ENCODE results near the gene OR52A5. TPM values are rescaled to one million over a fixed set of nuclear protein-coding genes. Genes with fewer than 3 reads are reported as not detected.

Gene OR52A5
- total and polyA plus RNA-seq, 4 donors = not detected

DNA sequence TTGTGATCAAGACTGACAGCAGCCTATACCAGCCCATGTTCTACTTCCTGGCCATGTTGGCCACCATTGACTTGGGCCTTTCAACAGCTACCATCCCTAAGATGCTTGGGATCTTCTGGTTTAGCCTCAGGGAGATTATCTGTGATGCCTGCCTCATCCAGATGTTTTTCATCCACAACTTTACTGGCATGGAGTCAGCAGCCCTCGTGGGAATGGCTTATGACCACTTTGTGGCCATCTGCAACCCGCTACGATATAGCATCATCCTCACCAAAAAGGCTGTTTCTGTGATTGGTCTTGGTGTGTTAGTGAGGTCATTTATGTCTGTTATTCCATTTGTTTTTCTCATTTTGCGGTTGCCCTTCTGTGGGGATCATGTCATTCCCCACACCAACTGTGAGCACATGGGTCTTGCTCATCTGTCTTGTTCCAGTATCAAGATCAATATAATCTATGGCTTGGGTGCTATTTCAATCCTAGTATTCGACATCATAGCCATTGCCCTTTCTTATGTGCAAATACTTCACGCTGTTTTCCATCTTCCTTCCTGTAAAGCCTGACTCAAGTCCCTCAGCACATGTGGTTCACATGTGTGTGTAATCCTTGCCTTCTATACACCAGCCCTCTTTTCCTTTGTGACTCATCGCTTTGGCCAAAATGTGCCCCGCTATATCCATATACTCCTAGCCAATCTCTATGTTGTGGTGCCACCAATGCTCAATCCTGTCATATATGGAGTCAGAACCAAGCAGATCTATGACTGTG, 45.2 kb downstream of the OR52A5 start:
- no peak for DNase-seq
- no peak for ATAC-seq (ENCODE audit: low FRiP score)
- no peaks in the 10 kb centered on the region for H3K9me3 ChIP-seq (ENCODE audit: control insufficient read depth, low read length)
- intact Hi-C loops (cut with DNase I) = no loop called here
- no peak overlapping the region for H3K4me3 ChIP-seq (ENCODE audit: low read length in 2 of 2)
- no peaks in the 10 kb centered on the region for H3K36me3 ChIP-seq (ENCODE audit: control insufficient read depth in 1 of 2, insufficient read depth in 2 of 2, low read length in 1 of 2)
- H3K27me3 ChIP-seq (ENCODE audit: control insufficient read depth in 1 of 2, insufficient read depth in 2 of 2, low read length in 1 of 2) = no peaks in the 10 kb centered on the region
- H3K4me1 ChIP-seq (ENCODE audit: control insufficient read depth in 1 of 2, insufficient read depth in 2 of 2, low read length in 2 of 2) = no peaks in the 10 kb centered on the region
- WGBS, 2 donors = 71 to 81% methylated on average over 8 of the region's 8 CpGs
- no peak overlapping the region for H3K27ac ChIP-seq (ENCODE audit: low read depth in 1 of 2, low read length in 2 of 2)

DNA sequence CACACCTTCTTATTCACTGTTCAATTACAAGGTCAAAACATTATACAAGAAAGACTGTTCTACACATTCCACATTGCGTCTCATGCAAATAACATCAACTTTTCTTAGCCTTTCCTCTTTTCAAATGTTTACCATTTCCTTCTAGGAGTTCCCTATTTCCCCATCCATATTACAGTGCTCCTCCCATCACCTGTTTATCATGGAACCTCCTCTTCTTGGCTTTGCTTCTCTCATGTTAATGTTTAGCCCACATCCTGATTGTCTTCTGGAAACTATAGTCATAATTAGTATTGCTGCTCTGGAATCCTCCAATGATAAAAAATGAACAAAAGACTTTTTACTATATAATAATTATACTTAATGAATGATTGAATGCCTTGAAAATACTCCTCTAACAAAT, 47.5 kb downstream of the OR52A5 start:
- no peaks in the 10 kb centered on the region for H3K27me3 ChIP-seq (ENCODE audit: control insufficient read depth in 1 of 2, insufficient read depth in 2 of 2, low read length in 1 of 2)
- H3K9me3 ChIP-seq (ENCODE audit: control insufficient read depth, low read length) = no peaks in the 10 kb centered on the region
- 80 to 96% methylated on average over 1 of the region's 1 CpG for WGBS, 2 donors
- DNase-seq (no peak), ATAC-seq (ENCODE audit: low FRiP score) (no peak)
- no peaks in the 10 kb centered on the region for H3K4me1 ChIP-seq (ENCODE audit: control insufficient read depth in 1 of 2, insufficient read depth in 2 of 2, low read length in 2 of 2)
- no peaks in the 10 kb centered on the region for H3K36me3 ChIP-seq (ENCODE audit: control insufficient read depth in 1 of 2, insufficient read depth in 2 of 2, low read length in 1 of 2)
- no peak overlapping the region for H3K4me3 ChIP-seq (ENCODE audit: low read length in 2 of 2)
- intact Hi-C loops (cut with DNase I) = no loop called here
- H3K27ac ChIP-seq (ENCODE audit: low read depth in 1 of 2, low read length in 2 of 2) = no peak overlapping the region

- ATAC-seq (ENCODE audit: low FRiP score) (no peak), DNase-seq (no peak)
- Histone ChIP-seq H3K27me3 (ENCODE audit: control insufficient read depth in 1 of 2, insufficient read depth in 2 of 2, low read length in 1 of 2) (no peaks in the 10 kb centered on the region), H3K27ac (ENCODE audit: low read depth in 1 of 2, low read length in 2 of 2) (no peak overlapping the region), H3K4me3 (ENCODE audit: low read length in 2 of 2) (no peak overlapping the region), H3K4me1 (ENCODE audit: control insufficient read depth in 1 of 2, insufficient read depth in 2 of 2, low read length in 2 of 2) (no peaks in the 10 kb centered on the region), H3K36me3 (ENCODE audit: control insufficient read depth in 1 of 2, insufficient read depth in 2 of 2, low read length in 1 of 2) (no peaks in the 10 kb centered on the region), H3K9me3 (ENCODE audit: control insufficient read depth, low read length) (no peaks in the 10 kb centered on the region)
- intact Hi-C loops (cut with DNase I) = no loop called here
Measured at GRCh38 chr11:5088556-5088955, 49.6 kb downstream of the OR52A5 start.

GRCh38 chr11:5083602-5084001, 54.6 kb downstream of the OR52A5 start:
- H3K4me3 ChIP-seq (ENCODE audit: low read length in 2 of 2) = no peak overlapping the region
- H3K9me3 ChIP-seq (ENCODE audit: control insufficient read depth, low read length) = no peaks in the 10 kb centered on the region
- no peaks in the 10 kb centered on the region for H3K27me3 ChIP-seq (ENCODE audit: control insufficient read depth in 1 of 2, insufficient read depth in 2 of 2, low read length in 1 of 2)
- H3K36me3 ChIP-seq (ENCODE audit: control insufficient read depth in 1 of 2, insufficient read depth in 2 of 2, low read length in 1 of 2) = no peaks in the 10 kb centered on the region
- DNase-seq (no peak), ATAC-seq (ENCODE audit: low FRiP score) (no peak)
- intact Hi-C loops (cut with DNase I) = no loop called here
- H3K27ac ChIP-seq (ENCODE audit: low read depth in 1 of 2, low read length in 2 of 2) = no peak overlapping the region
- no peaks in the 10 kb centered on the region for H3K4me1 ChIP-seq (ENCODE audit: control insufficient read depth in 1 of 2, insufficient read depth in 2 of 2, low read length in 2 of 2)

- DNase-seq (no peak), ATAC-seq (ENCODE audit: low FRiP score) (no peak)
- Histone ChIP-seq H3K27ac (ENCODE audit: low read depth in 1 of 2, low read length in 2 of 2) (no peak overlapping the region), H3K36me3 (ENCODE audit: control insufficient read depth in 1 of 2, insufficient read depth in 2 of 2, low read length in 1 of 2) (no peaks in the 10 kb centered on the region), H3K4me3 (ENCODE audit: low read length in 2 of 2) (no peak overlapping the region), H3K9me3 (ENCODE audit: control insufficient read depth, low read length) (no peaks in the 10 kb centered on the region), H3K4me1 (ENCODE audit: control insufficient read depth in 1 of 2, insufficient read depth in 2 of 2, low read length in 2 of 2) (no peaks in the 10 kb centered on the region), H3K27me3 (ENCODE audit: control insufficient read depth in 1 of 2, insufficient read depth in 2 of 2, low read length in 1 of 2) (no peaks in the 10 kb centered on the region)
- WGBS, 2 donors = 63 to 67% methylated on average over 2 of the region's 2 CpGs
- intact Hi-C loops (cut with DNase I) = no loop called here
Measured at GRCh38 chr11:5081405-5081804, 56.8 kb downstream of the OR52A5 start.

Other genes starting within 250 kb of the OR52A5 start
- gene OR51A7, start 234.6 kb downstream of the OR52A5 start, total RNA-seq = not detected
- not detected for gene OR51A7, start 234.6 kb downstream of the OR52A5 start, polyA plus RNA-seq
- not detected for gene OR51G2, start 219.0 kb downstream of the OR52A5 start, total RNA-seq
- gene OR51G2, start 219.0 kb downstream of the OR52A5 start, polyA plus RNA-seq = not detected
- gene OR51G1, start 214.0 kb downstream of the OR52A5 start, total RNA-seq = not detected
- not detected for gene OR51G1, start 214.0 kb downstream of the OR52A5 start, polyA plus RNA-seq
- gene OR51A4, start 190.8 kb downstream of the OR52A5 start, total RNA-seq = not detected
- not detected for gene OR51A4, start 190.8 kb downstream of the OR52A5 start, polyA plus RNA-seq
- gene OR51A2, start 182.6 kb downstream of the OR52A5 start, total RNA-seq = not detected
- gene OR51A2, start 182.6 kb downstream of the OR52A5 start, polyA plus RNA-seq = not detected
- gene OR51L1, start 143.5 kb downstream of the OR52A5 start, total RNA-seq = not detected
- gene OR51L1, start 143.5 kb downstream of the OR52A5 start, polyA plus RNA-seq = not detected
- gene OR52J3, start 91.8 kb downstream of the OR52A5 start, total RNA-seq = not detected
- gene OR52J3, start 91.8 kb downstream of the OR52A5 start, polyA plus RNA-seq = not detected
- gene OR52E2, start 78.7 kb downstream of the OR52A5 start, total RNA-seq = not detected
- gene OR52E2, start 78.7 kb downstream of the OR52A5 start, polyA plus RNA-seq = not detected
- not detected for gene OR52E1, start 68.8 kb downstream of the OR52A5 start, total RNA-seq
- not detected for gene OR52E1, start 68.8 kb downstream of the OR52A5 start, polyA plus RNA-seq
- gene OR52A1, start 16.4 kb upstream of the OR52A5 start, total RNA-seq = not detected
- gene OR52A1, start 16.4 kb upstream of the OR52A5 start, polyA plus RNA-seq = not detected
- not detected for gene OR51V1, start 62.3 kb upstream of the OR52A5 start, total RNA-seq
- gene OR51V1, start 62.3 kb upstream of the OR52A5 start, polyA plus RNA-seq = not detected
- gene HBB, start 88.7 kb upstream of the OR52A5 start, total RNA-seq = 1,000 to 10,000 TPM in 1 of 2 donors, 100 to 1,000 TPM in 1; 649 to 2,087 TPM
- 10 to 100 TPM; 12.6 to 26.3 TPM for gene HBB, start 88.7 kb upstream of the OR52A5 start, polyA plus RNA-seq
- 1 to 10 TPM in 1 of 2 donors, not detected in 1; 8.4 TPM for gene HBD, start 96.1 kb upstream of the OR52A5 start, total RNA-seq
- gene HBD, start 96.1 kb upstream of the OR52A5 start, polyA plus RNA-seq = not detected
- not detected for gene HBG1, start 111.5 kb upstream of the OR52A5 start, total RNA-seq
- not detected for gene HBG1, start 111.5 kb upstream of the OR52A5 start, polyA plus RNA-seq
- under 1 TPM in 1 of 2 donors, not detected in 1; 0.78 TPM for gene HBG2, start 116.4 kb upstream of the OR52A5 start, total RNA-seq
- under 1 TPM in 1 of 2 donors, not detected in 1; 0.23 TPM for gene HBG2, start 116.4 kb upstream of the OR52A5 start, polyA plus RNA-seq
- not detected for gene HBE1, start 131.6 kb upstream of the OR52A5 start, total RNA-seq
- not detected for gene HBE1, start 131.6 kb upstream of the OR52A5 start, polyA plus RNA-seq
- not detected for gene OR51B4, start 163.6 kb upstream of the OR52A5 start, total RNA-seq
- gene OR51B4, start 163.6 kb upstream of the OR52A5 start, polyA plus RNA-seq = not detected
- not detected for gene OR51B2, start 185.9 kb upstream of the OR52A5 start, total RNA-seq
- not detected for gene OR51B2, start 185.9 kb upstream of the OR52A5 start, polyA plus RNA-seq
- 1 to 10 TPM in 1 of 2 donors, under 1 TPM in 1; 0.71 to 1.2 TPM for gene OR51B5, start 205.2 kb upstream of the OR52A5 start, total RNA-seq
- gene OR51B5, start 205.2 kb upstream of the OR52A5 start, polyA plus RNA-seq = not detected
- gene OR51B6, start 213.2 kb upstream of the OR52A5 start, total RNA-seq = not detected
- not detected for gene OR51B6, start 213.2 kb upstream of the OR52A5 start, polyA plus RNA-seq
- not detected for gene OR51M1, start 245.5 kb upstream of the OR52A5 start, total RNA-seq
- gene OR51M1, start 245.5 kb upstream of the OR52A5 start, polyA plus RNA-seq = not detected